Erythroblast (primary cell): Measurements from ENCODE around the gene VARS1.

Experiments
- GATA1 ChIP-seq: IDR thresholded peaks from 2 replicates; pipeline ENCODE4 v1.6.1; 2011; ENCODE audit warnings: low read depth, mild to moderate bottlenecking, control low read depth, low read length, moderate library complexity
- POLR2A ChIP-seq: IDR thresholded peaks from 2 replicates; pipeline ENCODE4 v1.6.1; 2011; ENCODE audit warnings: mild to moderate bottlenecking, low read length

GRCh38 chr6:31831350-31832215 lies 36.0 kb upstream of the VARS1 start:
- TF ChIP-seq POLR2A (no peak), GATA1 (no peak)
